GM23338 (cell line): Measurements from ENCODE around the gene PPP2CA. TPM values are rescaled to one million over a fixed set of nuclear protein-coding genes. Genes with fewer than 3 reads are reported as not detected.

Experiments
- ATAC-seq: fragments of 200-7000 bp; cut with Tn5 transposase; 3 replicates; pipeline ENCODE4 v1.9.1; 2020
- DNase-seq: peaks from one replicate; pipeline ENCODE4 v3.0.0-alpha.2; 2015; ENCODE audit warnings: low spot score
- H2AFZ ChIP-seq: fragments of 200-600 bp; sonication (generic); 2 replicates; pipeline ENCODE4 v1.8.0; 2016; ENCODE audit warnings: antibody characterized with exemption, mild to moderate bottlenecking, moderate library complexity
- H3F3A ChIP-seq: fragments of 200-600 bp; sonication (generic); replicated peaks from 2 replicates; pipeline ENCODE4 v1.8.0; 2017; ENCODE audit warnings: antibody characterized with exemption, mixed run types, low read depth
- H3K27ac ChIP-seq: fragments of 200-600 bp; sonication (generic); 2 replicates; pipeline ENCODE4 v1.6.1; 2016; ENCODE audit warnings: low read depth
- H3K27me3 ChIP-seq: fragments of 200-600 bp; sonication (generic); 2 replicates; pipeline ENCODE4 v1.8.0; 2016; ENCODE audit warnings: mild to moderate bottlenecking, mixed run types, moderate library complexity; ENCODE audit not compliant: insufficient read depth
- H3K36me3 ChIP-seq: fragments of 200-600 bp; sonication (generic); 2 replicates; pipeline ENCODE4 v1.8.0; 2016; ENCODE audit warnings: mild to moderate bottlenecking; ENCODE audit not compliant: insufficient read depth
- H3K4me1 ChIP-seq: fragments of 200-600 bp; sonication (generic); 2 replicates; pipeline ENCODE4 v1.8.0; 2016; ENCODE audit warnings: mild to moderate bottlenecking, moderate library complexity; ENCODE audit not compliant: insufficient read depth
- H3K4me2 ChIP-seq: fragments of 200-600 bp; sonication (generic); 2 replicates; pipeline ENCODE4 v1.7.1; 2017; ENCODE audit warnings: mixed run types
- H3K4me3 ChIP-seq: fragments of 200-600 bp; sonication (generic); 2 replicates; pipeline ENCODE4 v1.6.1; 2016; ENCODE audit warnings: mixed run types
- H3K79me2 ChIP-seq: fragments of 200-600 bp; sonication (generic); replicated peaks from 2 replicates; pipeline ENCODE4 v1.8.0; 2017; ENCODE audit warnings: mild to moderate bottlenecking; ENCODE audit not compliant: insufficient read depth
- H3K9me2 ChIP-seq: fragments of 200-600 bp; sonication (generic); 2 replicates; pipeline ENCODE4 v1.8.0; 2017; ENCODE audit not compliant: insufficient read depth
- H4K20me1 ChIP-seq: fragments of 200-600 bp; sonication (generic); replicated peaks from 2 replicates; pipeline ENCODE4 v1.8.0; 2017; ENCODE audit warnings: mild to moderate bottlenecking; ENCODE audit not compliant: insufficient read depth
- H3K27ac Mint-ChIP-seq: 2 replicates; pipeline ENCODE4 v1.8.0; 2020; ENCODE audit warnings: inconsistent platforms, mild to moderate bottlenecking, moderate library complexity, mixed read lengths
- H3K27me3 Mint-ChIP-seq: 3 replicates; pipeline ENCODE4 v1.8.0; 2022; ENCODE audit warnings: low read depth, mild to moderate bottlenecking, moderate library complexity, mixed read lengths, inconsistent platforms; ENCODE audit not compliant: insufficient read depth, poor library complexity
- H3K36me3 Mint-ChIP-seq: 3 replicates; pipeline ENCODE4 v1.8.0; 2021; ENCODE audit warnings: low read depth, mild to moderate bottlenecking, inconsistent platforms, moderate library complexity, mixed read lengths
- H3K4me1 Mint-ChIP-seq: 3 replicates; pipeline ENCODE4 v1.8.0; 2020; ENCODE audit warnings: mild to moderate bottlenecking, inconsistent platforms, mixed read lengths
- H3K4me3 Mint-ChIP-seq: 3 replicates; pipeline ENCODE4 v1.8.0; 2021; ENCODE audit warnings: moderate library complexity, mild to moderate bottlenecking, inconsistent platforms, mixed read lengths
- H3K9me3 Mint-ChIP-seq: 3 replicates; pipeline ENCODE4 v1.8.0; 2020; ENCODE audit warnings: moderate library complexity, mild to moderate bottlenecking, inconsistent platforms, mixed read lengths
- CREB1 ChIP-seq: fragments of 250-450 bp; sonication (Bioruptor Pico); IDR thresholded peaks from 2 replicates; pipeline ENCODE4 v1.5.0; 2020; ENCODE audit warnings: low read depth, mild to moderate bottlenecking, moderate library complexity
- JUNB ChIP-seq: IDR thresholded peaks from one replicate; pipeline ENCODE4 v1.6.1; 2016; ENCODE audit warnings: antibody characterized with exemption; ENCODE audit not compliant: unreplicated experiment
- POLR2AphosphoS5 ChIP-seq: IDR thresholded peaks from 2 replicates; pipeline ENCODE4 v1.6.1; 2016; ENCODE audit warnings: antibody characterized with exemption, low read depth
- STAT1 ChIP-seq: IDR thresholded peaks from one replicate; pipeline ENCODE4 v1.6.1; 2016; ENCODE audit warnings: antibody characterized with exemption; ENCODE audit not compliant: unreplicated experiment
- ZNF331 ChIP-seq: fragments of 250-450 bp; sonication (Bioruptor Pico); IDR thresholded peaks from 2 replicates; pipeline ENCODE4 v1.5.0; 2020; ENCODE audit warnings: low read depth, mild to moderate bottlenecking, moderate library complexity
- long read RNA-seq: library from polyadenylated mRNA; unstranded; transcript quantifications from one replicate; pipeline ENCODE4 v2.0.0, GENCODE V29; 2020; ENCODE audit not compliant: unreplicated experiment
- polyA plus RNA-seq: library from polyadenylated mRNA; unstranded; fragments of >200 nt; fragmentation: Nextera tagmentation; extraction: Ambion mirVana; gene quantifications from 2 replicates; pipeline ENCODE4 v1.2.1, GENCODE V29; 2016
- total RNA-seq: library from RNA; depleted of rRNA; stranded (reverse); fragments of >200 nt; shearing (Covaris generic); gene quantifications from 2 replicates; pipeline ENCODE4 v1.2.3, GENCODE V29; 2014; rRNA removed
- TF ChIP-seq, protein P1 (sequence below): IDR thresholded peaks from 2 replicates; pipeline ENCODE4 v1.6.1; 2016; ENCODE audit warnings: antibody characterized with exemption
- TF ChIP-seq, protein P2 (sequence below): fragments of 250-450 bp; sonication (Bioruptor Pico); IDR thresholded peaks from 2 replicates; pipeline ENCODE4 v1.5.0; 2020; ENCODE audit warnings: mild to moderate bottlenecking, moderate library complexity

PPP2CA gene
- total RNA-seq (316 and 342 TPM in 2 replicates), polyA plus RNA-seq (93.4 and 131 TPM in 2 replicates)
- long read RNA-seq, full-length matches to known transcripts: 230 of 242 reads
- long read RNA-seq, partial matches to known transcripts: 7 of 242 reads
- long read RNA-seq, other reads (novel, unspliced or antisense): 5 of 242 reads

DNA sequence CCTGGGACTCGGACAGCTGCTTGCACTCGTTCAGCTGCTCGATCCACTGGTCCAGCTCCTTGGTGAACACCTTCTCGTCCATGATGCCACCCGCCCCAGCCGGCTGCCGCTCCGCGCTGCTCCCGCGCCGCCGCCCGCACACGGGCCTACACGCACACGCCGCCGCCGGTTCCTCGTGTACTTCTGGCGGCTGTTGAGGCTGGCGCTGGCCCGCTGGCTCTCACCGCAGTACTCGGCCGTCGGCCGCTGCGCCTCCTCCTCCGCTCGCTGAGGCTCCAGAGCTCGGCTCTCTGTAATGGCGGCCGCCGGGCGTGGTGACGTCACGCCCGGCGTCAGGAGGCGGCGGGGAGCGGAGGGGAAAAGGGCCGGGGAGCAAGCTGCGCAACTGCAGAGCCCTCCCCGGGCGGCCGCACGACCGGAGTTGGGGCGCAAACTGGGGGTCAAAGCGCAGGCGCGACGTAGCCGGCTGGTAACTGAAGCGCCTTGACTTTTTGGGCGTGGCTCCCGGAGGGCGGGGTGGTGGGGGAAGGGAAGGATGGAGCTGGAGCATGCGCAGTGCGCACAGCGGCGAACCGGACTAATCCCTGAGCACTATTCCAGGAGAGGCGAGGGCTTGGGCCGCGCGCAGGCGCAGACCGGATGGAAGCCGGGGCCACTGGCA lies at the start of gene PPP2CA:
TSS of gene PPP2CA (minus strand) at position 294 of the 661 bp plus-strand sequence. CDS start at position 82, 212 bp downstream.
- Histone ChIP-seq H4K20me1 (peaks cover 42% of the 10 kb centered on the region), H2AFZ (peak within 1 kb of the TSS; percentile 93), H3K4me3 (peak within 1 kb of the TSS; percentile 92), H3K4me1 (peaks cover 34% of the 10 kb centered on the region), H3K36me3 (no peaks in the 10 kb centered on the region), H3K27me3 (no peaks in the 10 kb centered on the region), H3K4me2 (peak within 1 kb of the TSS; percentile 89), H3K9me2 (no peaks in the 10 kb centered on the region), H3F3A (no peaks in the 10 kb centered on the region; the same call in 1 of the 2 replicates), H3K79me2 (peaks cover 54% of the 10 kb centered on the region), H3K27ac (peak within 1 kb of the TSS; percentile 100)
- ATAC-seq (peak; percentile 87), DNase-seq (peak; percentile 96)
- H3K4me3 Mint-ChIP-seq: peak within 1 kb of the TSS; percentile 98
- H3K4me1 Mint-ChIP-seq: peaks cover 35% of the 10 kb centered on the region
- TF ChIP-seq, protein P1, sequence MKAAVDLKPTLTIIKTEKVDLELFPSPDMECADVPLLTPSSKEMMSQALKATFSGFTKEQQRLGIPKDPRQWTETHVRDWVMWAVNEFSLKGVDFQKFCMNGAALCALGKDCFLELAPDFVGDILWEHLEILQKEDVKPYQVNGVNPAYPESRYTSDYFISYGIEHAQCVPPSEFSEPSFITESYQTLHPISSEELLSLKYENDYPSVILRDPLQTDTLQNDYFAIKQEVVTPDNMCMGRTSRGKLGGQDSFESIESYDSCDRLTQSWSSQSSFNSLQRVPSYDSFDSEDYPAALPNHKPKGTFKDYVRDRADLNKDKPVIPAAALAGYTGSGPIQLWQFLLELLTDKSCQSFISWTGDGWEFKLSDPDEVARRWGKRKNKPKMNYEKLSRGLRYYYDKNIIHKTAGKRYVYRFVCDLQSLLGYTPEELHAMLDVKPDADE: no peak
- TF ChIP-seq POLR2AphosphoS5 (peak; percentile 79), JUNB (no peak), CREB1 (CRISPR knock-in tag) (peak; percentile 99), STAT1 (no peak), ZNF331 (CRISPR knock-in tag) (peak; percentile 80)
- TF ChIP-seq, protein P2, sequence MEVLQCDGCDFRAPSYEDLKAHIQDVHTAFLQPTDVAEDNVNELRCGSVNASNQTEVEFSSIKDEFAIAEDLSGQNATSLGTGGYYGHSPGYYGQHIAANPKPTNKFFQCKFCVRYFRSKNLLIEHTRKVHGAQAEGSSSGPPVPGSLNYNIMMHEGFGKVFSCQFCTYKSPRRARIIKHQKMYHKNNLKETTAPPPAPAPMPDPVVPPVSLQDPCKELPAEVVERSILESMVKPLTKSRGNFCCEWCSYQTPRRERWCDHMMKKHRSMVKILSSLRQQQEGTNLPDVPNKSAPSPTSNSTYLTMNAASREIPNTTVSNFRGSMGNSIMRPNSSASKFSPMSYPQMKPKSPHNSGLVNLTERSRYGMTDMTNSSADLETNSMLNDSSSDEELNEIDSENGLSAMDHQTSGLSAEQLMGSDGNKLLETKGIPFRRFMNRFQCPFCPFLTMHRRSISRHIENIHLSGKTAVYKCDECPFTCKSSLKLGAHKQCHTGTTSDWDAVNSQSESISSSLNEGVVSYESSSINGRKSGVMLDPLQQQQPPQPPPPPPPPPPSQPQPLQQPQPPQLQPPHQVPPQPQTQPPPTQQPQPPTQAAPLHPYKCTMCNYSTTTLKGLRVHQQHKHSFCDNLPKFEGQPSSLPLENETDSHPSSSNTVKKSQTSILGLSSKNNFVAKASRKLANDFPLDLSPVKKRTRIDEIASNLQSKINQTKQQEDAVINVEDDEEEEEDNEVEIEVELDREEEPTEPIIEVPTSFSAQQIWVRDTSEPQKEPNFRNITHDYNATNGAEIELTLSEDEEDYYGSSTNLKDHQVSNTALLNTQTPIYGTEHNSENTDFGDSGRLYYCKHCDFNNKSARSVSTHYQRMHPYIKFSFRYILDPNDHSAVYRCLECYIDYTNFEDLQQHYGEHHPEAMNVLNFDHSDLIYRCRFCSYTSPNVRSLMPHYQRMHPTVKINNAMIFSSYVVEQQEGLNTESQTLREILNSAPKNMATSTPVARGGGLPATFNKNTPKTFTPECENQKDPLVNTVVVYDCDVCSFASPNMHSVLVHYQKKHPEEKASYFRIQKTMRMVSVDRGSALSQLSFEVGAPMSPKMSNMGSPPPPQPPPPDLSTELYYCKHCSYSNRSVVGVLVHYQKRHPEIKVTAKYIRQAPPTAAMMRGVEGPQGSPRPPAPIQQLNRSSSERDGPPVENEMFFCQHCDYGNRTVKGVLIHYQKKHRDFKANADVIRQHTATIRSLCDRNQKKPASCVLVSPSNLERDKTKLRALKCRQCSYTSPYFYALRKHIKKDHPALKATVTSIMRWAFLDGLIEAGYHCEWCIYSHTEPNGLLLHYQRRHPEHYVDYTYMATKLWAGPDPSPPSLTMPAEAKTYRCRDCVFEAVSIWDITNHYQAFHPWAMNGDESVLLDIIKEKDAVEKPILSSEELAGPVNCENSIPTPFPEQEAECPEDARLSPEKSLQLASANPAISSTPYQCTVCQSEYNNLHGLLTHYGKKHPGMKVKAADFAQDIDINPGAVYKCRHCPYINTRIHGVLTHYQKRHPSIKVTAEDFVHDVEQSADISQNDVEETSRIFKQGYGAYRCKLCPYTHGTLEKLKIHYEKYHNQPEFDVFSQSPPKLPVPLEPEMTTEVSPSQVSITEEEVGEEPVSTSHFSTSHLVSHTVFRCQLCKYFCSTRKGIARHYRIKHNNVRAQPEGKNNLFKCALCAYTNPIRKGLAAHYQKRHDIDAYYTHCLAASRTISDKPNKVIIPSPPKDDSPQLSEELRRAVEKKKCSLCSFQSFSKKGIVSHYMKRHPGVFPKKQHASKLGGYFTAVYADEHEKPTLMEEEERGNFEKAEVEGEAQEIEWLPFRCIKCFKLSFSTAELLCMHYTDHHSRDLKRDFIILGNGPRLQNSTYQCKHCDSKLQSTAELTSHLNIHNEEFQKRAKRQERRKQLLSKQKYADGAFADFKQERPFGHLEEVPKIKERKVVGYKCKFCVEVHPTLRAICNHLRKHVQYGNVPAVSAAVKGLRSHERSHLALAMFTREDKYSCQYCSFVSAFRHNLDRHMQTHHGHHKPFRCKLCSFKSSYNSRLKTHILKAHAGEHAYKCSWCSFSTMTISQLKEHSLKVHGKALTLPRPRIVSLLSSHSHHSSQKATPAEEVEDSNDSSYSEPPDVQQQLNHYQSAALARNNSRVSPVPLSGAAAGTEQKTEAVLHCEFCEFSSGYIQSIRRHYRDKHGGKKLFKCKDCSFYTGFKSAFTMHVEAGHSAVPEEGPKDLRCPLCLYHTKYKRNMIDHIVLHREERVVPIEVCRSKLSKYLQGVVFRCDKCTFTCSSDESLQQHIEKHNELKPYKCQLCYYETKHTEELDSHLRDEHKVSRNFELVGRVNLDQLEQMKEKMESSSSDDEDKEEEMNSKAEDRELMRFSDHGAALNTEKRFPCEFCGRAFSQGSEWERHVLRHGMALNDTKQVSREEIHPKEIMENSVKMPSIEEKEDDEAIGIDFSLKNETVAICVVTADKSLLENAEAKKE (CRISPR knock-in tag): no peak
- H3K27me3 Mint-ChIP-seq: peaks cover 13% of the 10 kb centered on the region
- H3K36me3 Mint-ChIP-seq: peaks cover 31% of the 10 kb centered on the region
- peak within 1 kb of the TSS; percentile 99 for H3K27ac Mint-ChIP-seq
- no peaks in the 10 kb centered on the region; the same call in 2 of the 3 replicates for H3K9me3 Mint-ChIP-seq
